Spinal cord (tissue), 10 donors: ENCODE measurements around the gene KIF19. TPM values are rescaled to one million over a fixed set of nuclear protein-coding genes. Genes with fewer than 3 reads are reported as not detected.
A peak's percentile ranks its signal among the peaks of the same experiment; 100 is the strongest.

Experiments
- DNase-seq, 6 donors: peaks; one replicate each; pipeline versions ENCODE4 v3.0.0 to v3.0.0-alpha.2; 2013 to 2015; ENCODE audit warnings: low spot score in 6 of 6, low read depth in 4 of 6
- H3K27ac ChIP-seq: one replicate; pipeline ENCODE4 v1.5.1; 2013; ENCODE audit warnings: low read depth, low read length, control low read depth
- H3K27me3 ChIP-seq: one replicate; pipeline ENCODE4 v1.6.1; 2013; ENCODE audit warnings: low read length; ENCODE audit not compliant: control insufficient read depth, insufficient read depth
- H3K36me3 ChIP-seq: one replicate; pipeline ENCODE4 v1.6.1; 2013; ENCODE audit warnings: low read length; ENCODE audit not compliant: control insufficient read depth, insufficient read depth
- H3K4me1 ChIP-seq: one replicate; pipeline ENCODE4 v1.6.1; 2013; ENCODE audit warnings: low read length; ENCODE audit not compliant: control insufficient read depth, insufficient read depth
- H3K4me3 ChIP-seq: one replicate; pipeline ENCODE4 v1.5.1; 2013; ENCODE audit warnings: low read depth, low read length, control low read depth
- H3K9me3 ChIP-seq: one replicate; pipeline ENCODE4 v1.6.1; 2013; ENCODE audit warnings: low read length; ENCODE audit not compliant: control insufficient read depth, insufficient read depth
- WGBS: methylation state at CpG from one replicate; pipeline ENCODE4 v1.1.5; 2013; ENCODE audit warnings: missing lambda C conversion rate; ENCODE audit not compliant: insufficient coverage; 5-methylcytosine and 5-hydroxymethylcytosine counted together
- polyA plus RNA-seq, 2 donors: library from polyadenylated mRNA; unstranded; fragments of 120-200 nt; gene quantifications; one replicate each; pipeline ENCODE4 v1.2.1, GENCODE V29; 2013; ENCODE audit not compliant: insufficient read length in 2 of 2
- total RNA-seq, 2 donors: library from RNA; depleted of rRNA in 1 of 2; stranded (reverse); fragments of 120-200 nt in 1 of 2; fragments of >200 nt in 1 of 2; gene quantifications; one replicate each; pipeline versions ENCODE4 v1.2.3 to v1.2.4, GENCODE V29; 2013 to 2014
- donor health status: healthy.

KIF19 gene
- total and polyA plus RNA-seq, 4 donors, result 1.8 to 2.8 (median 2.5) TPM

- peaks cover 2% of the 10 kb centered on the region for H3K27me3 ChIP-seq
- no peaks in the 10 kb centered on the region for H3K9me3 ChIP-seq
- DNase-seq, result no peak
- WGBS, result 89% methylated on average over 10 of the region's 10 CpGs
- H3K36me3 ChIP-seq, result peaks cover 4% of the 10 kb centered on the region
- no peak overlapping the region for H3K27ac ChIP-seq
- no peak overlapping the region for H3K4me3 ChIP-seq
- H3K4me1 ChIP-seq, result no peaks in the 10 kb centered on the region
These were observed 7.6 kb upstream of the KIF19 start for GRCh38 chr17:74318391-74318790.

- DNase-seq, result no peak
- 100% methylated on average over 1 of the region's 6 CpGs for WGBS
- Histone ChIP-seq H3K27me3 (peaks cover 14% of the 10 kb centered on the region), H3K27ac (no peak overlapping the region), H3K36me3 (no peaks in the 10 kb centered on the region), H3K9me3 (peaks cover 2% of the 10 kb centered on the region), H3K4me1 (peaks cover 19% of the 10 kb centered on the region), H3K4me3 (no peak overlapping the region)
These were observed 1.5 kb upstream of the KIF19 start for GRCh38 chr17:74324521-74324920.

- H3K4me3 ChIP-seq, result no peak overlapping the region
- peaks cover 2% of the 10 kb centered on the region for H3K9me3 ChIP-seq
- H3K4me1 ChIP-seq, result peaks cover 21% of the 10 kb centered on the region
- H3K36me3 ChIP-seq, result no peaks in the 10 kb centered on the region
- peak in 1 of 6 donors; percentile 27 for DNase-seq
- H3K27me3 ChIP-seq, result peaks cover 14% of the 10 kb centered on the region
- no peak overlapping the region for H3K27ac ChIP-seq
- 39% methylated on average over 11 of the region's 11 CpGs for WGBS
These were observed 667 bp upstream of the KIF19 start for GRCh38 chr17:74325376-74325742.

- Histone ChIP-seq H3K4me1 (peaks cover 26% of the 10 kb centered on the region), H3K27me3 (peaks cover 14% of the 10 kb centered on the region), H3K36me3 (no peaks in the 10 kb centered on the region), H3K4me3 (peak overlapping the region; percentile 24), H3K9me3 (peaks cover 2% of the 10 kb centered on the region), H3K27ac (no peak overlapping the region)
- DNase-seq, result no peak
- 33% methylated on average over 9 of the region's 10 CpGs for WGBS
These were observed 480 bp downstream of the KIF19 start for GRCh38 chr17:74326506-74326905.

GRCh38 chr17:74328487-74328886 is 2.5 kb downstream of the KIF19 start:
- Histone ChIP-seq H3K36me3 (no peaks in the 10 kb centered on the region), H3K9me3 (peaks cover 2% of the 10 kb centered on the region), H3K4me3 (no peak overlapping the region), H3K27ac (no peak overlapping the region), H3K4me1 (peaks cover 26% of the 10 kb centered on the region), H3K27me3 (peaks cover 12% of the 10 kb centered on the region)
- no peak for DNase-seq
- WGBS, result 100% methylated on average over 3 of the region's 3 CpGs

- Histone ChIP-seq H3K9me3 (peaks cover 2% of the 10 kb centered on the region), H3K27ac (no peak overlapping the region), H3K27me3 (peaks cover 12% of the 10 kb centered on the region), H3K4me1 (peaks cover 26% of the 10 kb centered on the region), H3K36me3 (no peaks in the 10 kb centered on the region), H3K4me3 (no peak overlapping the region)
- DNase-seq, result no peak
- 91% methylated on average over 3 of the region's 3 CpGs for WGBS
These were observed 3.4 kb downstream of the KIF19 start for GRCh38 chr17:74329378-74329777.

- DNase-seq, result peak in 1 of 6 donors; percentile 16
- H3K4me3 ChIP-seq, result no peak overlapping the region
- H3K27me3 ChIP-seq, result peaks cover 12% of the 10 kb centered on the region
- no peak overlapping the region for H3K27ac ChIP-seq
- WGBS, result 39% methylated on average over 6 of the region's 8 CpGs
- H3K4me1 ChIP-seq, result peaks cover 23% of the 10 kb centered on the region
- no peaks in the 10 kb centered on the region for H3K36me3 ChIP-seq
- peaks cover 2% of the 10 kb centered on the region for H3K9me3 ChIP-seq
These were observed 4.4 kb downstream of the KIF19 start for GRCh38 chr17:74330446-74330845.

GRCh38 chr17:74332017-74332650 is 6.1 kb downstream of the KIF19 start:
- Histone ChIP-seq H3K27me3 (no peaks in the 10 kb centered on the region), H3K4me1 (peaks cover 21% of the 10 kb centered on the region), H3K27ac (no peak overlapping the region), H3K9me3 (no peaks in the 10 kb centered on the region), H3K36me3 (no peaks in the 10 kb centered on the region), H3K4me3 (no peak overlapping the region)
- WGBS, result 65% methylated on average over 4 of the region's 7 CpGs
- no peak for DNase-seq

- H3K27me3 ChIP-seq, result no peaks in the 10 kb centered on the region
- WGBS, result 48% methylated on average over 8 of the region's 11 CpGs
- no peak overlapping the region for H3K27ac ChIP-seq
- no peaks in the 10 kb centered on the region for H3K9me3 ChIP-seq
- no peaks in the 10 kb centered on the region for H3K36me3 ChIP-seq
- H3K4me1 ChIP-seq, result peaks cover 27% of the 10 kb centered on the region
- DNase-seq, result no peak
- H3K4me3 ChIP-seq, result no peak overlapping the region
These were observed 6.8 kb downstream of the KIF19 start for GRCh38 chr17:74332763-74333283.

- no peaks in the 10 kb centered on the region for H3K27me3 ChIP-seq
- peaks cover 39% of the 10 kb centered on the region for H3K4me1 ChIP-seq
- no peaks in the 10 kb centered on the region for H3K9me3 ChIP-seq
- H3K27ac ChIP-seq, result no peak overlapping the region
- DNase-seq, result no peak
- no peak overlapping the region for H3K4me3 ChIP-seq
- H3K36me3 ChIP-seq, result peaks cover under 1% of the 10 kb centered on the region
- 100% methylated on average over 1 of the region's 2 CpGs for WGBS
These were observed 8.5 kb downstream of the KIF19 start for GRCh38 chr17:74334393-74335039.
